NCI-H1436 (cell line): ENCODE measurements around the gene TMIGD3.

Source experiments
- DNase-seq: peaks from one replicate; lab custom pipeline; 2025; lab: John Stamatoyannopoulos, UW

TMIGD3 gene

DNA sequence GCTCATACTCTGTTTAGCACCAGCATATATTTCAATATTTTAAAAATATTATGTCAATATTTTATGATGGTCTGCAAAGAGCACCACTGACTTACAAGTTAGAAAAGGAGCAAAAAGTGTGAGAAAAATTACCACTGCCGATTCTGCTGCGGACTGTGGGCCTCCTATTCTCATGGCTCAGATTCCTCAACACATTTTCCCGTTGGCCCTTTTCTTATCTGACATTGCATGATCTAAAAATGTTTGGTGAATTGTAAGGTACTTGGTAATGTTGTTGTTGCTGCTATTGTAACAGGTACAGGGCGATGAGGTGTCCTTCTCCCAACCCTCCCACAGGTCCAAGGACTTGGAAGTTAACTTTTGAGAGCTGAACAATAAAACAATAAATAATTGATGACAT, 28.9 kb downstream of the TMIGD3 start:
- no peak for DNase-seq

- DNase-seq: no peak
Measured at GRCh38 chr1:111474106-111474505, 29.3 kb downstream of the TMIGD3 start.

- no peak for DNase-seq
Measured at GRCh38 chr1:111471538-111471937, 31.9 kb downstream of the TMIGD3 start.

DNA sequence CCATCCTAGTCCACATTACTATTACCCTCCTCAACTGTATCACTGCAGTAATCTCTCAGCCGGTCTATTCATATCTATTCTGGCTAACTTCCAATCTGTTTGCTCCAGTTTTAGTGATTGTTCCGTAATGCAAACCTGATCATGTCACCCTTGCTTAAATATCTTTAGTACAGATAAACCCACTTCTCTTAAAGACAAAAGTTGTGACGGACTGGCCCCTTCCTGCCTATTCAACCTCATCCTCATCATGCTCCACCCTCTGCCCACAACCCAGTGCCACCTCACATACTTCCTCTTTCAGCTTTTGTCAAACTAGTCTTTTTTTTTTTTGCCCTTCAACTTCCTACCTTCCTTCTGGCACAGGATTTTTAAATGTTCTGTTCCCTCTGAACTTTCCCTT, 32.4 kb downstream of the TMIGD3 start:
- no peak for DNase-seq

DNA sequence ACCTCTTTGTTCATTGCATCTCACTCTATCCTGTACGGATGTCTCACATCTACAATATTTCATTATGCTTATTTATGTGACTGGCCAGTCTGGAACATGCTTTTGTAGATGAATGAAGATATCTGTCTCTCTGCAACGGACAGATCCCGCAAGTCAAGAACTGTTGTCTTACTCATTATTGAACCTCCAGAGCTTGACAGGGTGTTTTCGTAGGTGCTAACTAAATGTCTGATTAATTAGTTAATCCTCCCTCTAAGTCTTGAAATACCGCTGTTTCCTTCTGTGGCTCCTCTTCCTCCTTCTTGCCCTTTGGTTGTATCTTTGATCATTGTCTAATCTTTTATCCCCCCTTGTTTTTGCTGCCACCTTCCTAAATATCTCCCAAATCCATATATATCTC, 32.8 kb downstream of the TMIGD3 start:
- DNase-seq: no peak

DNA sequence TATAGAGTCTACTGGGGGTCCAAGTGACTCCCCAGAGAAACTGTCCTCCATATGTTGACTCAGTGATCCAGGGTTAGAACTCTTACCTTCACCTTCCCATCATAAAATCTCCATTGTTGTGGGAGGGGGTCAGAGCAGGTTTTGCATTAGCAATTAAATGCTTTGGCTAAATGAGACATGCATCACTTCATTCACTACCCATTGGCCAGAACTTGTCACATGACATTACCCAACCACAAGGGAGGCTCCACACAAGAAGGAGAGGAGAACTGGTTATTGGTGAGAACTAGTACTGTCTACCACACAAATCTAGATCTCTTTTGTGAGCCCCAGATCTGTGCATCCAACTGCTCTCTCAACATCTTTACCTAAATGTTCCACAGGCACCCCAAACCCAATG, 33.9 kb downstream of the TMIGD3 start:
- no peak for DNase-seq

GRCh38 chr1:111468717-111469100, 34.7 kb downstream of the TMIGD3 start:
- no peak for DNase-seq

GRCh38 chr1:111467865-111468716, 35.3 kb downstream of the TMIGD3 start:
- no peak for DNase-seq

DNA sequence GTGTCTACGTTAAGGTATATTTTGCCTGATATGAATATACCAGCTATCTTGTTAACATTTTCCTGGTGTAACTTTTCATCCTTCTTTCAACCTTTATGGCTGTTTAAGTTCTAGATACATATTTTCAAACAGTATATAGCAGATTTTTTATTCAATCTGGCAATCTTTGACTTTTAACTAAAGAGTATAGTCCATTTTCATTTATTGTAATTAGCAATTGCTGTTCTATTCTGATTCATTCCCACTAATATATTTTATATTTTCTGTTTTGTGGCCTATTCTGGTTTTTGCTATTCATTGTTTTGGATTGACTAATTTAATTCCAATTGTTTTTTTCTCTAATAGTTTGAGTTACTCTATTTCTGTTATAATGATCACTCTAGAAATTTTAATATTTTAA, 37.0 kb downstream of the TMIGD3 start:
- no peak for DNase-seq

GRCh38 chr1:111465754-111466153, 37.7 kb downstream of the TMIGD3 start:
- DNase-seq: no peak

DNA sequence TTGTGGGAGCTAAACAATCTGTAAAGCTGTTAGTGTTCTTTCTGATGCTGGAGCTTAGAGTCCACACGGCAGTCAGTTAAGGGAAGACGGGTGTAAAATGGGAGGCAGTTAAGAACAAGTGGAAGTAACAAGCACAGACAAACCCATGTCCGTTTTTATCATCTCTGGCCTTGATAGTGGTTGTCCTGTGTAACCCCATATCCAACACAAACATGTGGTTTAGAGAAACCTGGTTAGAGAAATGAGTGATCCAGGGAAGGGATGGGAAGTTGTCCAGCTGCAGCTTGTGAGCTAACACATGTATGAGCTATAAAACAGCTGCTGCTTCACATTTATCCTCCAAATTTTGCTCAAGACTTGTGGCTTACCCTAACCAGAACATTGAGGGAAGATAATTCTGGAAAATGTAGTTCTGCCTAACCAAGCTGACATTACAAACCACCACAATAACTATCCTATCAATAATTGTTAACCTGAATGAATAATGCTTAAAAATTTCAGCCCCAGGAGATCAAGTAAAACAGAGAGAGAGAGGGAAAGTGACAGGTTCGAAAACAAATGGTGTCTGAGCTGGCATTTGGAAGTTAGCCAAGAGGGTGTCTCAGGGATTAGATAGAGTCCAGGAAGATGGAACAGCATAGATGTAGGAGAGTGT, 40.3 kb downstream of the TMIGD3 start:
- DNase-seq: no peak

DNA sequence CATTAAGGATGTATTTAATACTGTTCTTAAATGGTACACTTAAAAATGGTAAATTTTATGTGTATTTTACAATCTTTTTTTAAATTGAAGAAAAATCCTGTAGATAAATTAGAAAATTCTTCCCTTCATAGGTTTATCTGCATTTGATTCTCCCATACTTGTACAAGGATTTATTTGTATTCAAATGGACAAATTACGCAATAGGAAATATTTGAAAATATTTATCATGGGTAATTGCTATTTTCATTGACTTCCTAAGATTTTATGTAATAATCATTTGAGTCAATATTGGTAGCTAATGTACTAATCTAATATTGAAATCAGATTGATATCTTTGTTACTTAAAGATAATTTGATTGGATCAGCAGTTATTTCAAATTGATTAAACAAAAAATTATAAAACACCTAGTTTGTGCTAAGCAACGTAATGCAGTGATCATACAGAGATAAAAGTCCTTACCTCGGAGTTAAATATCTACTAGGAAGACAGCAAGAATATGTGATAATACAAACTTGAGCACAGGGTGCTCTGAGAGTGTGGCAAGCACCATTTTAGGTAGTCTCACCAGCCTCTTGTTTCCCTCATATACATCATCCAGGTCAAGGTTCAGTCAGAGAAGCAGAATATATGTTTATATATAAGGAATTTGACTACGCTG, 40.9 kb downstream of the TMIGD3 start:
- no peak for DNase-seq

GRCh38 chr1:111461765-111462164, 41.7 kb downstream of the TMIGD3 start:
- DNase-seq: no peak

GRCh38 chr1:111455642-111456031, 47.8 kb downstream of the TMIGD3 start:
- no peak for DNase-seq

- no peak for DNase-seq
Measured at GRCh38 chr1:111454859-111455641, 48.4 kb downstream of the TMIGD3 start.

DNA sequence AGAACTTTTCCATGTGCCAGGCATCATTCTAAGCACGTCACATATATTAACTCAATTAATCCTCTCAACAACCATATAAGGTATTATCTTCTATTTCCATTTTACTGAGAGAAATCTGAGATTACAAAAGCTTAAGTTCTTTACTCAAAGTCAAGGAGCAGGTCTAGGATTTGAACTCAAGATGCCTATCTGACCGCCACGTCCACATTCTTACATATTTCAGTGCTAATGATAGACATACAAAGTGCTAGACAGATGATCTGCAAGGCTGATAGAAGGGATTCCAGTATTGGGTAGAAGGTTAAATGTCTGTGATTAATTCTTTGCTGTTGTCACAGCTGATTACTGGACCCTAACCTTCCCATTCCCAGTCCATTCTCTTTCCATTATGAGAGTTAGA, 49.7 kb downstream of the TMIGD3 start:
- no peak for DNase-seq

- no peak for DNase-seq
Measured at GRCh38 chr1:111452581-111452980, 50.9 kb downstream of the TMIGD3 start.

DNA sequence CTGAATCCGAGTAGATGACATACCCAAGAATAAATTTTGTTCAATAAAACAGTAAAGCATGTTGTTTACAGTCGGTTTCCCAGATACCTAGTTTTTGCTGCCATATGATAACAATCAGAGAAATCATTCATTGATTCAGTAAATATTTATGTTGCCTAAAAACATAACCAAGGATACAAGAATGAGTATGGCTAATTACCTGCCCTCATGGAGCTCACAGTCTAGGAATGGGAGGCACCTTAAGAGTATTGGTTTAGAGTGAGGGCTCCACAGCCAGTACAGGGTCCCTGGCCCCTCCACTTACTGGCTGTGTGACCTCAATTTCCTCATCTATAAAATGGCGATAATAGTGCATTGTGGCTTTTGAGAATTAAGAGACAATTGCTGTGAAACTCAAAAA, 53.2 kb downstream of the TMIGD3 start:
- DNase-seq: no peak

DNA sequence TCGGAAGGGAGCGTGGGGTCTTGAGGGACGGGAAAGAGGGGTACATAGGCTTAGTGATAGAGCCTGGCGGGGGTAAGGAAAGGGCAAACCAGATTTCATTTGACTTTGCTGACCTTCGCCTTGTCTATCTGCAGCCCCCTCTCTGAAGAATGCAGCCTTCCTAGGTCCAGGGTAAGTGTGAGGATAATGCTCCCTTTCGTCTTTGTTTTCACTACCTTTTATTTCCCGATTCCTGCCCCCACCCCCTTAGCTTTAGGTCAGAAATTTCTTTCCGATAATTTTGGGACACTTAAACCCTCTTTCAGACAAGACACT, 53.8 kb downstream of the TMIGD3 start:
- no peak for DNase-seq

GRCh38 chr1:111448918-111449702, 54.3 kb downstream of the TMIGD3 start, which contains the start of the genes ATP5PB and WDR77:
TSS of gene ATP5PB (plus strand) at chr1:111449464. CDS start at chr1:111449542, 78 bp downstream.
TSS of gene WDR77 (minus strand) at chr1:111449256. CDS start at chr1:111449169, 87 bp downstream.
- DNase-seq: peak; percentile 99

DNA sequence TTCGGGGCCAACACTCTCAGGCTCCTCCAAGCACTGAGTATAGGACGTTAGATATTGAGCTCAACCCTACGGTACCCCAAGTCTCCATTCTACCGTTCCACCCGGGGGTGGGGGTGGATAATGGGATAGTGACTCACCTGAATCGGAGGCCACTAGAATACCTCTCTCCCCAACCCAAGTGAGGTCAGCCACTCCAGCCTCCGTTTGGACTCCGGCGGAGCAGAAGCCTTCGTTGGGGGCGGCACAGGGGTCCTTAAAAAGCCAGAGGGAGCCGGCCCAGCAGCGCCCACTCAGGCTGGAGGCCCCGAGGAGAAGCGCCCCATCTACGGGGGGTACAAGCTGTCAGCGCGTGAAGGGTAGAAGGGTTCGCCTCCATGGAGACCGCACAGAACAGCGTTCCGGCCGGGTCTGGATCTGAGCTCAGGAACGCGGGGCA, 54.9 kb downstream of the TMIGD3 start:
- no peak for DNase-seq
